KMS-11 (cell line): ENCODE data around the gene HDAC4.

Experiments
- H2AFZ ChIP-seq: fragments of 200-600 bp; sonication (generic); 2 replicates; pipeline ENCODE4 v1.6.1; 2016; ENCODE audit warnings: antibody characterized with exemption, mixed run types, low read depth
- H3K27ac ChIP-seq: fragments of 200-600 bp; sonication (generic); 2 replicates; pipeline ENCODE4 v1.6.1; 2016; ENCODE audit warnings: mild to moderate bottlenecking, mixed run types
- H3K27me3 ChIP-seq: fragments of 200-600 bp; sonication (generic); 2 replicates; pipeline ENCODE4 v1.6.1; 2017; ENCODE audit warnings: mild to moderate bottlenecking, low read depth, mixed run types, moderate library complexity; ENCODE audit not compliant: insufficient read depth
- H3K36me3 ChIP-seq: fragments of 200-600 bp; sonication (generic); 2 replicates; pipeline ENCODE4 v1.6.1; 2017; ENCODE audit warnings: mild to moderate bottlenecking, mixed run types; ENCODE audit not compliant: insufficient read depth
- H3K4me1 ChIP-seq: fragments of 200-600 bp; sonication (generic); 2 replicates; pipeline ENCODE4 v1.6.1; 2016; ENCODE audit warnings: mild to moderate bottlenecking, low read depth, mixed run types; ENCODE audit not compliant: poor library complexity, severe bottlenecking
- H3K4me2 ChIP-seq: fragments of 200-600 bp; sonication (generic); 2 replicates; pipeline ENCODE4 v1.7.0; 2016; ENCODE audit warnings: mild to moderate bottlenecking, mixed run types
- H3K4me3 ChIP-seq: fragments of 200-600 bp; sonication (generic); IDR thresholded peaks from 2 replicates; pipeline ENCODE4 v1.6.1; 2017; ENCODE audit warnings: low read depth, low read length, mixed read lengths; ENCODE audit not compliant: insufficient read depth
- H3K79me2 ChIP-seq: fragments of 200-600 bp; sonication (generic); 2 replicates; pipeline ENCODE4 v1.6.1; 2016; ENCODE audit warnings: low read depth, mixed run types; ENCODE audit not compliant: insufficient read depth
- H3K9ac ChIP-seq: fragments of 200-600 bp; sonication (generic); 2 replicates; pipeline ENCODE4 v1.6.1; 2016; ENCODE audit warnings: mild to moderate bottlenecking, mixed run types
- H4K20me1 ChIP-seq: fragments of 200-600 bp; sonication (generic); 2 replicates; pipeline ENCODE4 v1.6.1; 2016; ENCODE audit warnings: mild to moderate bottlenecking, mixed run types; ENCODE audit not compliant: insufficient read depth
- TF ChIP-seq, protein P1 (sequence below): fragments of 200-600 bp; sonication (generic); conservative IDR thresholded peaks from 2 replicates; pipeline ENCODE4 v1.6.1; 2017; ENCODE audit warnings: low read depth, mild to moderate bottlenecking, antibody characterized with exemption, low read length, moderate library complexity, mixed read lengths

Gene HDAC4

GRCh38 chr2:239365071-239365781 is 35.6 kb downstream of the HDAC4 start:
- Histone ChIP-seq H3K4me1 (no peaks in the 10 kb centered on the region), H2AFZ (no peak overlapping the region), H3K4me2 (no peak overlapping the region), H3K27me3 (no peaks in the 10 kb centered on the region), H3K27ac (no peak overlapping the region), H4K20me1 (no peaks in the 10 kb centered on the region), H3K36me3 (no peaks in the 10 kb centered on the region), H3K79me2 (peaks cover 16% of the 10 kb centered on the region; the same call in 1 of the 2 replicates), H3K4me3 (no peak overlapping the region), H3K9ac (no peak overlapping the region)
- TF ChIP-seq, protein P1, sequence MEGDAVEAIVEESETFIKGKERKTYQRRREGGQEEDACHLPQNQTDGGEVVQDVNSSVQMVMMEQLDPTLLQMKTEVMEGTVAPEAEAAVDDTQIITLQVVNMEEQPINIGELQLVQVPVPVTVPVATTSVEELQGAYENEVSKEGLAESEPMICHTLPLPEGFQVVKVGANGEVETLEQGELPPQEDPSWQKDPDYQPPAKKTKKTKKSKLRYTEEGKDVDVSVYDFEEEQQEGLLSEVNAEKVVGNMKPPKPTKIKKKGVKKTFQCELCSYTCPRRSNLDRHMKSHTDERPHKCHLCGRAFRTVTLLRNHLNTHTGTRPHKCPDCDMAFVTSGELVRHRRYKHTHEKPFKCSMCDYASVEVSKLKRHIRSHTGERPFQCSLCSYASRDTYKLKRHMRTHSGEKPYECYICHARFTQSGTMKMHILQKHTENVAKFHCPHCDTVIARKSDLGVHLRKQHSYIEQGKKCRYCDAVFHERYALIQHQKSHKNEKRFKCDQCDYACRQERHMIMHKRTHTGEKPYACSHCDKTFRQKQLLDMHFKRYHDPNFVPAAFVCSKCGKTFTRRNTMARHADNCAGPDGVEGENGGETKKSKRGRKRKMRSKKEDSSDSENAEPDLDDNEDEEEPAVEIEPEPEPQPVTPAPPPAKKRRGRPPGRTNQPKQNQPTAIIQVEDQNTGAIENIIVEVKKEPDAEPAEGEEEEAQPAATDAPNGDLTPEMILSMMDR = no peak

DNA sequence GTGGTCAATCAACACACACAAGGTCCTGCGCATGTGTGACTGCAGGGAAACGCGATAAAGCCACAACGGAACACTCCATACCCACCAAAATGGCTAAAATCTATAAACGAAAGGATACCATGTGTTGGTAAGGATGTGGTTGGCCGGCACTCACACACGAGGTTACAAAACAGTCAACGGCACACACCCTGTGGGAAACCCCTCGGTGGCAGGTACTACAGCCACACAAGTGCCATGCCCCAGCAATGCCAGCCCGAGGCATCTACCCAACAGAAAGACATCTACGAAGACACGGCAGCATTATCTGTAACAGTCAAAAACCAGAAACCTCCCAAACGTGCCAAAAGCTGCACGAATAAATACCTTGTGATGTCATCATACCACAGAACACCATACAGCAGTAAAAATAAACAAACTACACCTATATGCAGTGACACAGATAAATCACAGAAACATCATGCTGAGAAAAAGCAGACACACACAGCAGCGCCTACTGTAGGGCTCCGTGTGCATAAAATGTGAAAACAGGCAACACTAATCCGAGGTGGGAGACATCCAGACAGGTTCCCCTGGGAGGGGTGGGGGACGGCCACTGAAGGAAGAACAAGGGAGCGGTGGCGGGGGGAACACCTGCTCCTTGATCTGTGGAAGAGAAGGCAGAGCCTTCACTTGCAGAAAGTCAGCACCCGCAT is 36.7 kb downstream of the HDAC4 start:
- TF ChIP-seq, protein P1 = no peak
- H2AFZ ChIP-seq = no peak overlapping the region
- H3K9ac ChIP-seq = no peak overlapping the region
- H3K27me3 ChIP-seq = no peaks in the 10 kb centered on the region
- H3K36me3 ChIP-seq = no peaks in the 10 kb centered on the region
- no peak overlapping the region for H3K27ac ChIP-seq
- H3K4me3 ChIP-seq = no peak overlapping the region
- peaks cover 23% of the 10 kb centered on the region; the same call in 1 of the 2 replicates for H3K79me2 ChIP-seq
- no peaks in the 10 kb centered on the region for H4K20me1 ChIP-seq
- H3K4me1 ChIP-seq = no peaks in the 10 kb centered on the region
- H3K4me2 ChIP-seq = no peak overlapping the region

GRCh38 chr2:239362507-239362906 is 38.3 kb downstream of the HDAC4 start:
- TF ChIP-seq, protein P1 = no peak
- Histone ChIP-seq H2AFZ (no peak overlapping the region), H4K20me1 (no peaks in the 10 kb centered on the region), H3K36me3 (no peaks in the 10 kb centered on the region), H3K4me2 (no peak overlapping the region), H3K9ac (no peak overlapping the region), H3K4me3 (no peak overlapping the region), H3K79me2 (peaks cover 23% of the 10 kb centered on the region; the same call in 1 of the 2 replicates), H3K27ac (no peak overlapping the region), H3K27me3 (no peaks in the 10 kb centered on the region), H3K4me1 (no peaks in the 10 kb centered on the region)

DNA sequence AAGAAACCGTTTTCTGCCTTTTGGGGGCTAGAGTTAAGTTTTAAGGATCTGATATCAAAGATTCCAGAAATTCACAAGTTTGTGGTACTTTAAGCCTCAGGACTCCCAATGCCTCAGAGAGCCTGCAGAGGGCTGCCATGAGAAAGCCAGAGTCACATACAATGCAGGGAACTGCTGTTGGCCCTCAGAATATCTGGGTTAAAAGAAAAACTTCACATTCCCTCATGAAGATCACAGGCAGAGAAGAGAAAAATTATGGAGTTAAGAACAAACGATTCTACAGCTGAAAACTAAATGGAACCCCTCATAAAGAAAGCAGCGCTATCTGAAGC is 39.5 kb downstream of the HDAC4 start:
- no peak overlapping the region for H3K9ac ChIP-seq
- H4K20me1 ChIP-seq = no peaks in the 10 kb centered on the region
- no peak overlapping the region for H3K27ac ChIP-seq
- H2AFZ ChIP-seq = no peak overlapping the region
- no peaks in the 10 kb centered on the region for H3K4me1 ChIP-seq
- H3K36me3 ChIP-seq = no peaks in the 10 kb centered on the region
- no peak overlapping the region for H3K4me2 ChIP-seq
- H3K27me3 ChIP-seq = no peaks in the 10 kb centered on the region
- peaks cover 23% of the 10 kb centered on the region; the same call in 1 of the 2 replicates for H3K79me2 ChIP-seq
- TF ChIP-seq, protein P1 = no peak
- no peak overlapping the region for H3K4me3 ChIP-seq
